ENCODE data around the gene FAM200C.

FAM200C gene

DNA sequence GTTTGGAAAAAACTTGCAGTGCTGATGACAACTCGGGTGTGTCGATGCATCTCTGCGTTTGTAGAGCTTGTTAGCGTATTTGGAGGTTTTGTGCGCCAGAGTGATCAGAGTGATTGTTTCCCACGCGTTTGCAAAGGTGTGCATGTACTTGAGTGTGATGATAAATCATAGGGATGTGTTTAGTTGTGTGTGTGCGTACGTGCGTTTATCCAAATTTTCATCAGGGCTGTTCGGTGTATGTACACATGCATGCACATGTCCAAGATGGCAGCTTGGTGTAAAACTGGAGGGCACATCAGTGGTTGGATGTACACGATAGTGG is 29.2 kb downstream of the FAM200C start:
- peaks cover 0 to 3% of the 10 kb centered on the region in 2 donors for H3K4me1 ChIP-seq (ENCODE audit: control insufficient read depth in 2 of 2, insufficient read depth in 2 of 2, low read length in 2 of 2)
- H3K36me3 ChIP-seq (ENCODE audit: control insufficient read depth in 2 of 2, insufficient read depth in 2 of 2, low read length in 2 of 2): no peaks in the 10 kb centered on the region
- H3K9me3 ChIP-seq (ENCODE audit: control insufficient read depth in 2 of 2, low read length in 2 of 2): no peaks in the 10 kb centered on the region
- H3K9ac ChIP-seq (ENCODE audit: low read depth in 1 of 2, low read length in 2 of 2): no peak overlapping the region
- H3K27me3 ChIP-seq (ENCODE audit: control insufficient read depth in 2 of 2, insufficient read depth in 2 of 2, low read length in 2 of 2): no peaks in the 10 kb centered on the region
- no peak overlapping the region for H3K27ac ChIP-seq (ENCODE audit: low read depth in 2 of 2, low read length in 2 of 2)
- H3K4me3 ChIP-seq (ENCODE audit: low read length in 2 of 2): peak overlapping the region; percentile 61 to 75

DNA sequence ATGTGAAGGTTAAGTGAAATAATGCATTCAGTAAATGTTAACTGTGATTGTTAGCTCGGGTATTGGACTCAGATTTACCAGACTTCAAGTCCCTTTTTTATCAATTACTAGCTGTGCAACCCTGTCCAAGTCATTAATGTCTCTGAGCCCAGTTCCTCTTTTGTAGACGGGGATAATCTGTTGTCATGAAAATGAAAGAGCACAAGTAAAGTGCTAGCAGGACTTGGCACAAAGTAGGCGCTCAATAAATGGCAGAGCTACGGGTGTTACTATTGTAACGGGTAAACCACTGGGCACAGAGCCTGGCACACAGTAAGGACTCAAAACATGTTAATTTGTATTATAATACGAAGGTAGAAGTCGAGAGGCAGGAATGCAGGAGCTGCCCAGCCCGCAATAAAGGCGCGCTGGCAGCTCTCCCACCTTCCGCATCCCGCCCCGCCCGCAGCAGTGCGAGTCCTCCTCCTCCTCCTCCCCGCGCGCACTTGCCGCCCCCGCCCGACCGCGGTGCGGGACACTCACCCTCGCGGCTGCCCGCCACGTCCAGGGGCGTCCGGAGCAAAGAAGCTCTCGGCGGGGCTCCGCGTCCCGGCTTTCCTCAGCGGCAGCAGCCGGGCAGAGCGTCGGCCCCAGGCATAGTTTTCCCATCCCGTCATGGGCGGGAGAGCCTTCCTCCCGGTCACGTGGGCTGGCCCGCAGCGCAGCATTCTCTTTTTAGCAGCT is 29.7 kb downstream of the FAM200C start, which contains the start of gene C1QTNF2:
C1QTNF2 (minus strand) TSS at position 637 of the 723 bp plus-strand sequence. CDS start 15,615 bp downstream, outside the sequence.
- H3K4me1 ChIP-seq (ENCODE audit: control insufficient read depth in 2 of 2, insufficient read depth in 2 of 2, low read length in 2 of 2): peaks cover 0 to 3% of the 10 kb centered on the region in 2 donors
- peak within 1 kb of the TSS in 1 of 2 donors; percentile 33 for H3K27ac ChIP-seq (ENCODE audit: low read depth in 2 of 2, low read length in 2 of 2)
- peak within 1 kb of the TSS; percentile 61 to 75 for H3K4me3 ChIP-seq (ENCODE audit: low read length in 2 of 2)
- no peaks in the 10 kb centered on the region for H3K9me3 ChIP-seq (ENCODE audit: control insufficient read depth in 2 of 2, low read length in 2 of 2)
- peak within 1 kb of the TSS; percentile 4 to 36 for H3K9ac ChIP-seq (ENCODE audit: low read depth in 1 of 2, low read length in 2 of 2)
- H3K27me3 ChIP-seq (ENCODE audit: control insufficient read depth in 2 of 2, insufficient read depth in 2 of 2, low read length in 2 of 2): no peaks in the 10 kb centered on the region
- no peaks in the 10 kb centered on the region for H3K36me3 ChIP-seq (ENCODE audit: control insufficient read depth in 2 of 2, insufficient read depth in 2 of 2, low read length in 2 of 2)

DNA sequence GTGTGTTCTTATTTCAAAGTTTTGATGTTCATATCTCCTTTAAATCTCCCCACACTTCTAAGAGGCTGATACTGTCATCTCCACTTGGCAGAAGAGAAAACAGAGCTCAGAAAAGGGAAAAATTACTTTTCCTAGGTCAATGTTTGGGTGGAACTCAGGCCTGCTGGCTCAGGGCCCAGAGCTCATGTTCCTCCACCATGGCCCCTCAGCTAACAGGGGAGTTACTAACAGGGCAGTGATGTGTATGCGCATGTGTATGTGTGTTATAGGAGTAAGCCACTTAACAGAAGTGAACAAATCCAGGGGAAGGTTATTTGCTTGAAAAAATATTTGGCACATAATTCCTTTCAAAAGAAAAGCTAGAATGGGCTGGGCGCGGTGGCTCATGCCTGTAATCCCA is 32.0 kb downstream of the FAM200C start:
- Histone ChIP-seq H3K9me3 (ENCODE audit: control insufficient read depth in 2 of 2, low read length in 2 of 2) (no peaks in the 10 kb centered on the region), H3K27ac (ENCODE audit: low read depth in 2 of 2, low read length in 2 of 2) (no peak overlapping the region), H3K4me1 (ENCODE audit: control insufficient read depth in 2 of 2, insufficient read depth in 2 of 2, low read length in 2 of 2) (peaks cover 4 to 6% of the 10 kb centered on the region in 2 donors), H3K27me3 (ENCODE audit: control insufficient read depth in 2 of 2, insufficient read depth in 2 of 2, low read length in 2 of 2) (no peaks in the 10 kb centered on the region), H3K36me3 (ENCODE audit: control insufficient read depth in 2 of 2, insufficient read depth in 2 of 2, low read length in 2 of 2) (no peaks in the 10 kb centered on the region), H3K4me3 (ENCODE audit: low read length in 2 of 2) (no peak overlapping the region), H3K9ac (ENCODE audit: low read depth in 1 of 2, low read length in 2 of 2) (no peak overlapping the region)

DNA sequence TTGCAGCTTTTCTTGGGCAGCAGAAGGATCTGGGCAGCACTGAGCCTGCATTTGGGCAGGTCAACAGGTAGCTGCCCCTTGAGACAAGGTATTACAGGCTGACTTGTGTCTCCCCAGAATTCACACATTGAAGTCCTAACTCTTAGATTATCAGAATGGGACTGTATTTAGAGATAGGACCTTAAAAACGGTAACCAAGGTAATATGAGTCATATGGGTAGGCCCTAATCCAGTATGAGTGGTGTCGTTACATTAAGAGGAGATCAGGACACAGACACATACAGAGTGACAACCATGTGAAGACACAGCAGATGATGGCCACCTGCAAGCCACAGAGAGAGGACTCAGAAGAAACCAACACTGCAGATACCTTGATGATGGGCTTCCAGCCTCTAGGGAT is 32.6 kb downstream of the FAM200C start:
- H3K27me3 ChIP-seq (ENCODE audit: control insufficient read depth in 2 of 2, insufficient read depth in 2 of 2, low read length in 2 of 2): no peaks in the 10 kb centered on the region
- H3K27ac ChIP-seq (ENCODE audit: low read depth in 2 of 2, low read length in 2 of 2): no peak overlapping the region
- H3K36me3 ChIP-seq (ENCODE audit: control insufficient read depth in 2 of 2, insufficient read depth in 2 of 2, low read length in 2 of 2): no peaks in the 10 kb centered on the region
- no peak overlapping the region for H3K9ac ChIP-seq (ENCODE audit: low read depth in 1 of 2, low read length in 2 of 2)
- no peaks in the 10 kb centered on the region for H3K9me3 ChIP-seq (ENCODE audit: control insufficient read depth in 2 of 2, low read length in 2 of 2)
- no peak overlapping the region for H3K4me3 ChIP-seq (ENCODE audit: low read length in 2 of 2)
- H3K4me1 ChIP-seq (ENCODE audit: control insufficient read depth in 2 of 2, insufficient read depth in 2 of 2, low read length in 2 of 2): peaks cover 6 to 7% of the 10 kb centered on the region in 2 donors

DNA sequence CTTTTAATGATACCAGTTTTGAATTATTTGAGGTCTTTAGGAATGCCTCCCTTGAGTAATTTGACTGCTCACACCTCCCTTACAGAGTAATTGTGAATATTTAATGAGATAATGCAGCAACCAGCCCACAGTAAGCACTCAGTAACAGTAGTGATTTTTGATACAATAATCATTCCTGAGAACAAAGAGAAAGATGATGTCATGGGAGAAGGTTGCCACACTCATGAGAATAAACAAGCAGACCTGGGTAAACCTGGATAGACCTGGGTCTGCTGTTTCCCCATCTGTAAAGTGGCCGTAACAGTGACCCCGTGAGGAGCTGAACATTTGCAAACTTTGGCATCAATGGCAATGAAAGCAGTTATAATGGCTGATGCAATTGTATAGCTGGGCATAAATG is 33.6 kb downstream of the FAM200C start:
- H3K9ac ChIP-seq (ENCODE audit: low read depth in 1 of 2, low read length in 2 of 2): no peak overlapping the region
- H3K4me3 ChIP-seq (ENCODE audit: low read length in 2 of 2): no peak overlapping the region
- peaks cover 6 to 7% of the 10 kb centered on the region in 2 donors for H3K4me1 ChIP-seq (ENCODE audit: control insufficient read depth in 2 of 2, insufficient read depth in 2 of 2, low read length in 2 of 2)
- H3K27me3 ChIP-seq (ENCODE audit: control insufficient read depth in 2 of 2, insufficient read depth in 2 of 2, low read length in 2 of 2): no peaks in the 10 kb centered on the region
- no peaks in the 10 kb centered on the region for H3K36me3 ChIP-seq (ENCODE audit: control insufficient read depth in 2 of 2, insufficient read depth in 2 of 2, low read length in 2 of 2)
- H3K9me3 ChIP-seq (ENCODE audit: control insufficient read depth in 2 of 2, low read length in 2 of 2): no peaks in the 10 kb centered on the region
- H3K27ac ChIP-seq (ENCODE audit: low read depth in 2 of 2, low read length in 2 of 2): no peak overlapping the region

DNA sequence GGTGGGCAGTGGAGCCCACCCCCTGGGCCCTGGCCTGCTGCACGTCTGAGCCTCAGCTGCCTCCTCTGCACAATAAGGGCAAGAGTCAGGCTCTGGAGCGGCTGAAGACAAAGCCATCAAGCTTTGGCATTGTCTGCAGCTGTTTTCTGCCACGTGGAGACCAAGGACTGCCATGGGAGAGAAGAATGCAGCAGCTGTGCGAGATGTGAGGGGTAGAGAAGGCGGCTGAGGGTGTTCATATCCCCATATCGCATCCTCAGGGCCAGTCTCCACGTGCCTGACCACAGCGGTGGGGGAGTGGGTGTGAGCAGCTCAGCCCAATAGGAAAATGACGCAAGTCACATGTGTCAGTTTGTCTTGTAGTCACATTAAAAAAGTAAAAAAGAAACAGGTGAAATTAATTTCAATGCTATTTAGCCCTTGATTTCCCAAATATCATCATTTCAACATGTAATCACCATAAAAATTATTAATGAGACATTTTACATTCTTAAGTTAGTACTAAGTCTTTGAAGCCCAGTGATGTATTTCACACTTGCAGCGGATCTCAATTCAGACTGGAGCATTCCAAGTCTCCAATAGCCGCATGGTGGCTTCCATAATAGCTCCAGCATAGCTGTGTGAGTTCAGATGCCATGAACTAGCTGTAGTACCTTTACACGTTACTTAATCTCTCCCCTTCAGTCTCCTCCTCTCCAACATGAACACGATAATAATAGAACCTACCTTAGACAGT is 36.0 kb downstream of the FAM200C start:
- H3K27ac ChIP-seq (ENCODE audit: low read depth in 2 of 2, low read length in 2 of 2): peak overlapping the region; percentile 7 to 31
- peaks cover 9 to 10% of the 10 kb centered on the region in 2 donors for H3K4me1 ChIP-seq (ENCODE audit: control insufficient read depth in 2 of 2, insufficient read depth in 2 of 2, low read length in 2 of 2)
- no peak overlapping the region for H3K4me3 ChIP-seq (ENCODE audit: low read length in 2 of 2)
- no peaks in the 10 kb centered on the region for H3K9me3 ChIP-seq (ENCODE audit: control insufficient read depth in 2 of 2, low read length in 2 of 2)
- no peaks in the 10 kb centered on the region for H3K27me3 ChIP-seq (ENCODE audit: control insufficient read depth in 2 of 2, insufficient read depth in 2 of 2, low read length in 2 of 2)
- peak overlapping the region in 1 of 2 donors; percentile 18 for H3K9ac ChIP-seq (ENCODE audit: low read depth in 1 of 2, low read length in 2 of 2)
- H3K36me3 ChIP-seq (ENCODE audit: control insufficient read depth in 2 of 2, insufficient read depth in 2 of 2, low read length in 2 of 2): no peaks in the 10 kb centered on the region

DNA sequence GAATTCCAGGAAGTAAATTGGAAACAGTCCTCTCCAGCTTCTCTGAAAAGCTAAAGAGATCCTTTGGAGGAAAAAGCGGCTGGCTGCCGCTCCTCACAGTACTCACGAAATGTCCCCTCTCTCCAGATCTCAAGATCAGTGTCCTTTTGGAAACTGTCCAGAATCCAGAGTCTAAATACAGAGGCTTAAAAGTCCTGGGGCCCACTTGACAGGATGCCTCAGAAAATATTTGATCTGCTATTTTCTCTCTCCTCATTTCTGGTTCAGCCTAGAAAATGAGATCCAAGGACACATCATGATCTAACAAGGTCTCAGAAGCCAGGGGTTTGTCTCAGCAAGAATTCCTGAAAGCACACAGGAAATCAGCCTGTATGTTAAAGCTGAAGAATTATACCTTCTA is 36.6 kb downstream of the FAM200C start:
- Histone ChIP-seq H3K9me3 (ENCODE audit: control insufficient read depth in 2 of 2, low read length in 2 of 2) (no peaks in the 10 kb centered on the region), H3K4me3 (ENCODE audit: low read length in 2 of 2) (no peak overlapping the region), H3K36me3 (ENCODE audit: control insufficient read depth in 2 of 2, insufficient read depth in 2 of 2, low read length in 2 of 2) (no peaks in the 10 kb centered on the region), H3K27me3 (ENCODE audit: control insufficient read depth in 2 of 2, insufficient read depth in 2 of 2, low read length in 2 of 2) (no peaks in the 10 kb centered on the region), H3K27ac (ENCODE audit: low read depth in 2 of 2, low read length in 2 of 2) (peak overlapping the region; percentile 16 to 31), H3K9ac (ENCODE audit: low read depth in 1 of 2, low read length in 2 of 2) (peak overlapping the region in 1 of 2 donors; percentile 18), H3K4me1 (ENCODE audit: control insufficient read depth in 2 of 2, insufficient read depth in 2 of 2, low read length in 2 of 2) (peaks cover 9 to 10% of the 10 kb centered on the region in 2 donors)

DNA sequence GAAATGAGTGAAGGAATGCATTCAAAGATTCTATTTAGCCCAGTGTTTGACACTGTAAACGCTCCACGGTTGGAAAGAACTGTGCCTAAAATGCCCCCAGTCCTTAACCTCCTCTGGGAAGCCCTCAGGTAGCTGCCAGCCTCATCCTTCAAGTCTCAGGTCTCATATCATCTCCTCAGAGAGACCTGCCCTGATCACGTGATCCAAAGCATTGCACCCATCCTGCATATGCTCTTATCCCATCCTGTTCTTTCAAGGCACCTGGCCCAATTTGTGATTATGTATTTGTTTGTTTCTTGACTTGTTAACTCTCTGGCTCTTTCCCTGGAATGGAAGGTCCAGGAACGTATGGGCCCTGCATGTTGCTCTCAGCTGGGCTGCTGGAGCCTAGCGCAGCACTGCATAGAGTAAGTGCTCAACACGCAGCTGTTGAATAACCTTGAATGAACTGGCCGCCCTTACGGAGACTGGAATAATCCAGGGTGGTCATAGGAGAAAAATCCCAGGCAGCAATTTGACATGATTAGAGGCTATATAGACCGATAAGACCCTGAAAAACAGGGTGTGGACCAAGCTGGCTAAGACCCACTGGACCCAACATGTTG is 38.1 kb downstream of the FAM200C start:
- H3K9me3 ChIP-seq (ENCODE audit: control insufficient read depth in 2 of 2, low read length in 2 of 2): no peaks in the 10 kb centered on the region

DNA sequence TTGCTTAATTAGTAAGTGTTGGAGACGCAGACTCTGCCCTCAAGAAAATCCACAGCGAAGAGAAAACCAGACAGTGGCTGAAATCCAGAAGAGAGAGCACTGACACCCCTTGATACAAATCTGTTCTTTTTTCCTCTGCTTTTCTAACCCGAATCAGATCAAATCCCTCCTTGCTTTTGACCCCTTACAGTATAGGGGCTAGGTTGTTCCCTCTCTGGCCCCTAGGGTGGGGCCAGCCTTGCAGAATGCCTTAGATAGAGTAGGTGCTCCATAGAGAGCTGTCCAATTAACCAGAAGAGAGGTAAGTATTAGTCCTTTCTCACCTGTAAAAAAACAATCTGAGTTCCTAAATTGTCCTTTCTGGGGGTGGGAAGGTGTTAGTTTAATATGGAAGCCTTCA is 39.5 kb downstream of the FAM200C start:
- Histone ChIP-seq H3K9ac (ENCODE audit: low read depth in 1 of 2, low read length in 2 of 2) (no peak overlapping the region), H3K36me3 (ENCODE audit: control insufficient read depth in 2 of 2, insufficient read depth in 2 of 2, low read length in 2 of 2) (no peaks in the 10 kb centered on the region), H3K27ac (ENCODE audit: low read depth in 2 of 2, low read length in 2 of 2) (peak overlapping the region in 1 of 2 donors; percentile 15), H3K9me3 (ENCODE audit: control insufficient read depth in 2 of 2, low read length in 2 of 2) (no peaks in the 10 kb centered on the region), H3K27me3 (ENCODE audit: control insufficient read depth in 2 of 2, insufficient read depth in 2 of 2, low read length in 2 of 2) (no peaks in the 10 kb centered on the region), H3K4me3 (ENCODE audit: low read length in 2 of 2) (no peak overlapping the region), H3K4me1 (ENCODE audit: control insufficient read depth in 2 of 2, insufficient read depth in 2 of 2, low read length in 2 of 2) (peaks cover 9 to 10% of the 10 kb centered on the region in 2 donors)

More for the DNA sequence above, 38.1 kb downstream of the FAM200C start:
- H3K4me1 ChIP-seq (ENCODE audit: control insufficient read depth in 2 of 2, insufficient read depth in 2 of 2, low read length in 2 of 2): peaks cover 9 to 10% of the 10 kb centered on the region in 2 donors
- H3K27ac ChIP-seq (ENCODE audit: low read depth in 2 of 2, low read length in 2 of 2): no peak overlapping the region
- no peak overlapping the region for H3K9ac ChIP-seq (ENCODE audit: low read depth in 1 of 2, low read length in 2 of 2)
- no peak overlapping the region for H3K4me3 ChIP-seq (ENCODE audit: low read length in 2 of 2)
- no peaks in the 10 kb centered on the region for H3K27me3 ChIP-seq (ENCODE audit: control insufficient read depth in 2 of 2, insufficient read depth in 2 of 2, low read length in 2 of 2)
- no peaks in the 10 kb centered on the region for H3K36me3 ChIP-seq (ENCODE audit: control insufficient read depth in 2 of 2, insufficient read depth in 2 of 2, low read length in 2 of 2)

DNA sequence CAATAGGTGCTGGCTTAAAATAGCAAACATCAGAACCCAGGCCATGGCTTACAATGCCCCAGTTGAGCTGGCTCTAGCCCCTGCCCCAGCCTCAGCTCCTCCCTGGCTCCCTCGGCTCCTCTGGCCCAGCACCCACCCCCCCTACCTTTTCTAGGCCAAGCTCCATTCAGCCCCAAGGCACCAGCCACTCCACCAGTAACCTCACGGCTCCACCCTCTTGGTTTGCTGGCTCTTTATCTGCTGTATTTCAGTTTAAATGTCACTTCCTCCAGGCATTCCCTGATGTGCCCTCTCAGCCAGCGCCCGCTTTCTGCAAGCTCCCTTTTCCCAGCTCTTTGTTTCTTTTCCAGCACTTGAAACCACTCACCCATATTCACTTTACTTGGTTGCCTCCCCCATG is 40.0 kb downstream of the FAM200C start:
- Histone ChIP-seq H3K9ac (ENCODE audit: low read depth in 1 of 2, low read length in 2 of 2) (no peak overlapping the region), H3K4me1 (ENCODE audit: control insufficient read depth in 2 of 2, insufficient read depth in 2 of 2, low read length in 2 of 2) (peaks cover 9 to 10% of the 10 kb centered on the region in 2 donors), H3K4me3 (ENCODE audit: low read length in 2 of 2) (no peak overlapping the region), H3K27me3 (ENCODE audit: control insufficient read depth in 2 of 2, insufficient read depth in 2 of 2, low read length in 2 of 2) (no peaks in the 10 kb centered on the region), H3K9me3 (ENCODE audit: control insufficient read depth in 2 of 2, low read length in 2 of 2) (no peaks in the 10 kb centered on the region), H3K27ac (ENCODE audit: low read depth in 2 of 2, low read length in 2 of 2) (peak overlapping the region in 1 of 2 donors; percentile 15), H3K36me3 (ENCODE audit: control insufficient read depth in 2 of 2, insufficient read depth in 2 of 2, low read length in 2 of 2) (no peaks in the 10 kb centered on the region)
